ENCODE data around the gene TXNRD1.
"Not testable (repeated sequence)": the region's sequence is repeated elsewhere in the genome, so short reads cannot be mapped to it uniquely, and the experiment has no call there.

TXNRD1 gene

DNA sequence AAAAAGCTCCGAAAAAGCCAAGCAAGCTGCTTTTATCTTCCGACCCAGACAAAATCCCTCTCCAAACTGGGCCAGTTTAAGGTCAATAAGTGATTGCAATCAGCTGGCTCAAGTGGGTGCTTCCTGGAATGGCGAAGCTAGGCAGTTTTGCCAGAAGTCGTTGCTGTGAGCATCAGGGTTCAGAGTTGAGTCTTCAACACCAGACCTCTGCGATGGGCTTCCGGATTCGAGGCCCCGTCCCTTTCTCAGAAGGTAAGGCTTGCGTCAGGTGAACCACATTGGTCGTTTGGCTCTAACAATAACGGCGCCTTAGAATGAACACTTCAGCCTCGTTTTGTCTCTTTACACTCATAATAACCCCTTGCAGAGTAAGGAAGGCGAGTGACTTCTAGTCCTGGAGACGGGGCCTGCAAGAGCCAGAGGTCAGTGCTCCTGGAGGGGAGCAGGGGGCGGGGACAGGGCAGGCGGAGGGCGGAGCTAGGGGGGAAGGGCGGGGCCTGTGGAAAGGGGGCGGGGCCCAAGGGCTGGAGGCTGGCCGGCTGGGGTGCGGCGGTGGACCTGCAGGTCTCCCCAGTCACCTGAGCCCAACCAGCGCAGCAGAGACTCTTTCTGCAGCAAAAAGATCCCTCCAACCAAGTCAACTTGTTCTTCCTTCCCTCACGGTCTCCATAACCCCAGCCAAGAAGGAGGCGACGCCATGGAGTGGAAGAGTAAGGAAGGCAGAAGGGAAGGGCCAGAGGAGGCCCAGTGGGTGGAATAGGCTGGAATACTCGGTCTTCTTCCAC, 43.6 kb upstream of the TXNRD1 start:
- no peak overlapping the region for H3K27ac Mint-ChIP-seq

DNA sequence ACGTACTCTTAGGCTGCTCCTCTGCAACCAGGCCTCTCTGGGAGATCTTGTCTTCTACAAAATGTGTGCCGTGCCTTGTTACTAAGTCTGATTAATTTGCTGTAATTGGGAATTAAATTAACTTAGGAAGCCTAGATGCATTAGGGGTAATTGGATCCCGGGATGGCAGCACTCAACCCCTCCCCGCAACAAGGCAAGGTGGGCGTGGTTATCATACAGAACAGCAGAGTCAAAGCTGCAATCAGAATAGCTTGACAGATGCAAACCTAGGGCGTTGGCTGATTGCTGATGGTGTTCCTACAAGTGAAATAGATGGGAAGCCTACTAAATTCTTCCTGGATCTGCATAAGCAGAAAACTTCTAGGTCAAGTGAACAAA, 43.0 kb upstream of the TXNRD1 start:
- Mint-ChIP-seq H3K27ac (no peak overlapping the region), H3K4me1 (peaks cover 10% of the 10 kb centered on the region), H3K9me3 (no peaks in the 10 kb centered on the region), H3K4me3 (no peak overlapping the region), H3K36me3 (ENCODE audit: low read depth) (no peaks in the 10 kb centered on the region), H3K27me3 (ENCODE audit: low read depth) (peaks cover 3% of the 10 kb centered on the region)
- TF ChIP-seq, protein P1, sequence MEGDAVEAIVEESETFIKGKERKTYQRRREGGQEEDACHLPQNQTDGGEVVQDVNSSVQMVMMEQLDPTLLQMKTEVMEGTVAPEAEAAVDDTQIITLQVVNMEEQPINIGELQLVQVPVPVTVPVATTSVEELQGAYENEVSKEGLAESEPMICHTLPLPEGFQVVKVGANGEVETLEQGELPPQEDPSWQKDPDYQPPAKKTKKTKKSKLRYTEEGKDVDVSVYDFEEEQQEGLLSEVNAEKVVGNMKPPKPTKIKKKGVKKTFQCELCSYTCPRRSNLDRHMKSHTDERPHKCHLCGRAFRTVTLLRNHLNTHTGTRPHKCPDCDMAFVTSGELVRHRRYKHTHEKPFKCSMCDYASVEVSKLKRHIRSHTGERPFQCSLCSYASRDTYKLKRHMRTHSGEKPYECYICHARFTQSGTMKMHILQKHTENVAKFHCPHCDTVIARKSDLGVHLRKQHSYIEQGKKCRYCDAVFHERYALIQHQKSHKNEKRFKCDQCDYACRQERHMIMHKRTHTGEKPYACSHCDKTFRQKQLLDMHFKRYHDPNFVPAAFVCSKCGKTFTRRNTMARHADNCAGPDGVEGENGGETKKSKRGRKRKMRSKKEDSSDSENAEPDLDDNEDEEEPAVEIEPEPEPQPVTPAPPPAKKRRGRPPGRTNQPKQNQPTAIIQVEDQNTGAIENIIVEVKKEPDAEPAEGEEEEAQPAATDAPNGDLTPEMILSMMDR (IDR thresholded peaks at IDR 0.05; ENCODE audit: unreplicated experiment in 3 of 3), result no peak

More for the DNA sequence above, 43.6 kb upstream of the TXNRD1 start:
- H3K4me3 Mint-ChIP-seq, result no peak overlapping the region
- no peaks in the 10 kb centered on the region for H3K9me3 Mint-ChIP-seq
- H3K27me3 Mint-ChIP-seq (ENCODE audit: low read depth), result peaks cover 3% of the 10 kb centered on the region
- H3K36me3 Mint-ChIP-seq (ENCODE audit: low read depth), result no peaks in the 10 kb centered on the region
- TF ChIP-seq, protein P1 (IDR thresholded peaks at IDR 0.05; ENCODE audit: unreplicated experiment in 3 of 3), result no peak
- peaks cover 4% of the 10 kb centered on the region for H3K4me1 Mint-ChIP-seq

DNA sequence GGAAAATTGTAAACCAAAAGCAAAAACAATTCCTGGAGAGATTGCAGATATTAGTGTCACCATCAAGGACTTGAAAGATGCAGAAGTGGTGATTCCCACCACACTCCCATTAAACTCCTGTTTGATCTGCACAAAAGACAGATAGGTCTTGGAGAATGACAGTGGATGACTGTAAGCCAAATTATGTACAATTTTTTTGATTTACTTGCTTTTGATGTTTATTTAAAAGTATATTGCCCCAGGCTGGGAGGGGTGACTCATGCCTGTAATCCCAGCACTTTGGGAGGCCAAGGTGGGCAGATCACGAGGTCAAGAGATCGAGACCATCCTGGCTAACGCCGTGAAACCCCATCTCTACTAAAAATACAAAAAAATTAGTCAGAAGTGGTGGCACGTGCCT, 41.8 kb upstream of the TXNRD1 start:
- not testable (repeated sequence) for H3K27me3 Mint-ChIP-seq (ENCODE audit: low read depth); H3K36me3 Mint-ChIP-seq (ENCODE audit: low read depth); H3K4me3 Mint-ChIP-seq; H3K27ac Mint-ChIP-seq; H3K9me3 Mint-ChIP-seq
- H3K4me1 Mint-ChIP-seq, result peaks cover 21% of the 10 kb centered on the region

DNA sequence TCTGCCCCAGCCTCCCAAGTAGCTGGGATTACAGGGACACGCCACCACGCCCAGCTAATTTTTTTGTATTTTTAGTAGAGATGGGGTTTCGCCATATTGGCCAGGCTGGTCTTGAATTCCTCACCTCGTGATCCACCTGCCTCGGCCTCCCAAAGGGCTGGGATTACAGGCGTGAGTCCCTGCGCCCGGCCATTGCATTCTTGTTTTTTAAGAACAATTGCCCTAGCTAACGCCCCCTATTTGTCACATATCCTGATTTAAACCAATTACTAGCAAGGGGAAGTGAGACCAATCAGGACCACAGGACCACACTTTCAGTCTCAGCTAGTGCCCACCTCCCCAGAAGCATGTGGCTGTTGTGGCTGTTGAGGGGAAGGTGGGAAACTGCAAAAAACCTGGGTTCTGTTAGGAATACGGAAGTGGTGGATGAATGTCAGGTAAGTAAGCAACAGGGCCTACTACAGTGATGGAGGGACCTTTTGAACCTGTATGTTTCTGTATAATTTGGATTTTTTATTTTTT, 39.8 kb upstream of the TXNRD1 start:
- H3K36me3 Mint-ChIP-seq (ENCODE audit: low read depth), result no peaks in the 10 kb centered on the region
- H3K27me3 Mint-ChIP-seq (ENCODE audit: low read depth), result no peaks in the 10 kb centered on the region
- H3K4me3 Mint-ChIP-seq, result no peak overlapping the region
- TF ChIP-seq, protein P1 (IDR thresholded peaks at IDR 0.05; ENCODE audit: unreplicated experiment in 3 of 3), result no peak
- peaks cover 21% of the 10 kb centered on the region for H3K4me1 Mint-ChIP-seq
- H3K27ac Mint-ChIP-seq, result no peak overlapping the region
- H3K9me3 Mint-ChIP-seq, result no peaks in the 10 kb centered on the region

DNA sequence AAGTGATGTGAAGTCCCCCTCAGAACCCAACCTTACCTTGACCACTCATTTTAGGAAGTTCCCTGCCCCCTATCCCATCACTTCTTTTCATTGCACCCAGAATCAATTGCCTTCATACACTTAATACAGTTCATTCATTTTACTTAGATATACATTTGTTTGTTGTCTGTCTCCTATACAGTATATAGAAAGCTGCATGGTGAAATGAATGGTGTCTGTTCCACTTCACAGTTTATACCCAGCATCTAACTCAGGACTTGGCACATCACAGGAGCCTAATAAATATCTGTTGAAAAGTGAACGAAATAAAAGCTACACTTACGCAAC, 38.3 kb upstream of the TXNRD1 start:
- peak overlapping the region in 1 of 3 experiments; percentile 19 for H3K27ac Mint-ChIP-seq
- H3K4me3 Mint-ChIP-seq, result no peak overlapping the region
- TF ChIP-seq, protein P1 (IDR thresholded peaks at IDR 0.05; ENCODE audit: unreplicated experiment in 3 of 3), result no peak
- peaks cover 21% of the 10 kb centered on the region for H3K4me1 Mint-ChIP-seq
- no peaks in the 10 kb centered on the region for H3K9me3 Mint-ChIP-seq
- H3K27me3 Mint-ChIP-seq (ENCODE audit: low read depth), result no peaks in the 10 kb centered on the region
- no peaks in the 10 kb centered on the region for H3K36me3 Mint-ChIP-seq (ENCODE audit: low read depth)

DNA sequence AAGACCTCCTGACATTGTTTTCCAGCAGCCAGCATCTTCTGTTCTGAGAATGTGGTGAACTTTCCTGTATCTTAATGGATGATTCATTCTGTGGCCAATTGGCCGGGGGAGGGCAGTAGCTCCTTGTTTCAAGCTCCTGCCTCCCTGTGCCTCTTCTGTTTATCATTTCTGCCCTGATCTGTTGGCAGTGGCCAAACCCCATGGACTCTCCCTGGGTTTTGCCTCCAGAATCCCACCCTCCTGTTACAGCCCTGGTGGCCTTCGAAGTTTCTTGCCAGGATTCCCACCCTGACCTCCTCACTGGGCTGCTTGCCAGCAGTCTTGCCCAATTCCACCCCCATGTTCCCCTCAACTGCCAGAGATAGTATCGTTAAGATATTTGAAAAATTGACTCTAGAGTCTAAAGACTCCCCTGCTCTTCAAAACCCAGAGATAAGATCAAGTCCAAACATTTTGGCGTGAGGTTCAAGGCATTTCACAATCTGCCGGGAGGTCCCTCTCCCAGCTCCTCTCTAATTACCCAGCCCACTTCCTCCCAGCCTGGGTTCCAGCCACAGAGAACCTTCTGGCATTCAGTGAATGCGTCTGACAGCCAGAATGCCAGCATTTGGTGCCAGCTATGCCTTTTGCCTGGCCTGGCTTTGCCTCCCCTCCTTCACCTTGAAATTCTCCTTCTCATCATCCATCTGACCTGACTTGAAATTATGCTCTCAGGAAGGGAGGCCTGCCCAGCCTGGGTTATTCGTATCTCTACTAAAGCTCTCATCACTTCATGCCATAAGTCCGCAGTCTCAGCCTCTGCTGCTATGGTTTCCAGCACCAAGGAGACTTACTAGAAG, 37.7 kb upstream of the TXNRD1 start:
- TF ChIP-seq, protein P1 (IDR thresholded peaks at IDR 0.05; ENCODE audit: unreplicated experiment in 3 of 3), result no peak
- H3K9me3 Mint-ChIP-seq, result no peaks in the 10 kb centered on the region
- H3K4me3 Mint-ChIP-seq, result no peak overlapping the region
- no peaks in the 10 kb centered on the region for H3K36me3 Mint-ChIP-seq (ENCODE audit: low read depth)
- H3K4me1 Mint-ChIP-seq, result peaks cover 21% of the 10 kb centered on the region
- H3K27me3 Mint-ChIP-seq (ENCODE audit: low read depth), result no peaks in the 10 kb centered on the region
- peak overlapping the region in 1 of 3 experiments; percentile 19 for H3K27ac Mint-ChIP-seq
